IPS DF 6.9 (cell line): ENCODE measurements around the gene NBPF14.
"Not testable (repeated sequence)": the region's sequence is repeated elsewhere in the genome, so short reads cannot be mapped to it uniquely, and the experiment has no call there.

ENCODE experiments used
- DNase-seq: peaks from one replicate; pipeline ENCODE4 v3.0.0-alpha.2; 2013; ENCODE audit warnings: low read depth, low spot score
- H3K27ac ChIP-seq: one replicate; pipeline ENCODE4 v1.5.1; 2013; ENCODE audit warnings: low read length, control low read depth
- H3K27me3 ChIP-seq: 2 replicates; pipeline ENCODE4 v1.6.1; 2013; ENCODE audit warnings: mild to moderate bottlenecking, low read length; ENCODE audit not compliant: control insufficient read depth, insufficient read depth
- H3K36me3 ChIP-seq: 2 replicates; pipeline ENCODE4 v1.6.1; 2013; ENCODE audit warnings: low read length; ENCODE audit not compliant: control insufficient read depth, insufficient read depth
- H3K4me1 ChIP-seq: 2 replicates; pipeline ENCODE4 v1.6.1; 2013; ENCODE audit warnings: low read length; ENCODE audit not compliant: control insufficient read depth, insufficient read depth
- H3K4me3 ChIP-seq: 2 replicates; pipeline ENCODE4 v1.5.1; 2013; ENCODE audit warnings: mild to moderate bottlenecking, low read length
- H3K9me3 ChIP-seq: 2 replicates; pipeline ENCODE4 v1.6.1; 2013; ENCODE audit warnings: low read length, inconsistent platforms; ENCODE audit not compliant: control insufficient read depth, insufficient read depth
- WGBS: extraction: QIAGEN DNeasy Blood & Tissue Kit; methylation state at CpG from one replicate; pipeline ENCODE4 v1.1.7; 2013; ENCODE audit warnings: mixed read lengths, missing lambda C conversion rate; ENCODE audit not compliant: insufficient read length, insufficient coverage; 5-methylcytosine and 5-hydroxymethylcytosine counted together

NBPF14 gene

DNA sequence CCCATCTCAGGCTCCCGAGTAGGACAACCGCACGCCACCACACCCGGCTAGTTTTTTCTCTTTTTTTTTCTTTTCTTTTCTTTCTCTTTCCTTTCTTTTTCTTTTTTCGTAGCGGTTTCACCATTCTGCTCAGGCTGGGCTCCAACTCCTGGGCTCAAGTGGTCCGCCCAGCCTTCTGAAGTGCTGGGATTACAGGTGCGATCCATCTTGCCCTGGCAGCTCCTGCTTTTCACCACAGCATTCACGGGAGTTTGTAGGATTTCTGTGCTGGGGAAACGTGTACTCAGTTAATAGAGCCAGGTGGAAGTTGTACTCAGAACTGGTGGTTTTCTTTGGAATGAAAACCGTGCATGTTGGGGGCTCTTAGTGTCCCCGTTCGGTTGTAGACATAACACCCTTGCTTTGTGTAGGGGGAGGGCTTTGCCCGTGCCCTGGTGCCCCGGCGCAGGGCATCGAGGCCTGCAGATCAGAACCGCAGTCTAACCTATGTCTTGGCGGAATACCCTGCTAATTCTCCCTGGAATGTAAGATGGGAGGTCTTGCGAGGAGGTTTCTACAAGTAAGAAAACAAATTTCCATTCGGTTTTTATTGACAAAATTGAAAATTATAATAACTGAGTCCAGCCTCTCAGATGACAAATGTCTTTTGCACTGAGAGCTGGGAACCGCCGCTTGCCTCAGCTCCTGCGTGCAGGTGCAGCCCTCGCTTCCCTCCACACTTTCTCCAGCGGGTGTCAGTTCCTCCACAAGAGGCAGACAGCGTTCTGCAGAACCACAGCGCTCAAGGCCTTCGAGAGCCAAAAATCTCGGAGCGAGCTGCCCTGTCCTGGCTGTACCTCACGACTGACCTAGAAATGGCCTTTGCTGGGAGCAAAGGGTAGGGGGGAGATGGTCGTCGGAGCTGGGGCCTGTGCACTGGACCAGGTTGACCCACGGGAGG lies 72.3 kb downstream of the NBPF14 start:
- no CpG with 5 or more reads among the region's 35 CpGs for WGBS
- H3K27ac ChIP-seq, result not testable (repeated sequence)

GRCh38 chr1:148522561-148523204 lies 73.1 kb downstream of the NBPF14 start:
- H3K27ac ChIP-seq, H3K4me3 ChIP-seq, H3K27me3 ChIP-seq, H3K9me3 ChIP-seq, H3K36me3 ChIP-seq, H3K4me1 ChIP-seq: not testable (repeated sequence)
- WGBS, result no CpG with 5 or more reads among the region's 30 CpGs
- peak; percentile 95 for DNase-seq

More for the DNA sequence above, 72.3 kb downstream of the NBPF14 start:
- H3K9me3 ChIP-seq, H3K4me1 ChIP-seq, H3K4me3 ChIP-seq, DNase-seq, H3K36me3 ChIP-seq, H3K27me3 ChIP-seq: not testable (repeated sequence)

DNA sequence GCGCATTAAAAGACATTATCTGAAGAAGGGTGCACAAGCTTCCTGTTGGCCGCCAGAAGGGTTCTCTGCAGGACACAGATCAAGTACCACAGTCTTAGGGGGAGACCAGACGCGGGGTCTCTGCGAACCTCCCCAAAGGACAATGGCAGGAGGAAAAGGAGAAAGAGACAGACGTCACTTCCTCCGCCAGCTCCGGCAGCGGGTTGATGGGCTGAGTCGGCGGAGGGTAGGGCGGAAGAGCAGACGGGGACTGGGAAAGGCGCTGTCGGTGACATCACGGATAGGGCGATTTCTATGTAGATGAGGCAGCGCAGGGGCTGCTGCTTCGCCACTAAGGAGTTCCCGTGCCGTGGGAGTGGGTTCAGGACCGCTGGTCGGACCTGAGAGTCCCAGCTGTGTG lies 73.7 kb downstream of the NBPF14 start:
- DNase-seq, result peak; percentile 43
- not testable (repeated sequence) for H3K27ac ChIP-seq, H3K4me1 ChIP-seq, H3K9me3 ChIP-seq, H3K4me3 ChIP-seq, H3K36me3 ChIP-seq, H3K27me3 ChIP-seq
- no CpG with 5 or more reads among the region's 23 CpGs for WGBS

DNA sequence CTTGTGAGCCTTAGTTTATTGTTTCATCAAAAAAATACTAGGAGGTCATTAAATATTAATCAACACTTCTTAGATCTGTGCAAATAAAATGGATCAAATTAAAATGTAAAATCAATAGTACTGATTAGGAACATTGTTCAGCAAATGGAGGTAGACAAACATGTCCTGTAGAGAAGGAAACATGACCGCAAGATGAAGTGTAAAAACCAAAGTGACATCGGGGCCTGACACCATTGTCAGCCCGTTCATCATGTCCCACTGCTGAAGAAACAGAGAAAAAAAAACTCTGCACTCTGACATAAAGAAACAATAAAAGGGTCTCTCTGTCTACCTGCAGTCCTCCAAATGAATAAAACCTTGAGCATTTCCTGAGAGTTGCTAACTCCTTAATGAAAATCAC lies 81.5 kb downstream of the NBPF14 start:
- H3K27me3 ChIP-seq, H3K4me1 ChIP-seq, H3K4me3 ChIP-seq, H3K36me3 ChIP-seq, H3K27ac ChIP-seq, DNase-seq, H3K9me3 ChIP-seq: not testable (repeated sequence)
- no CpG with 5 or more reads among the region's 3 CpGs for WGBS

- H3K27me3 ChIP-seq, H3K36me3 ChIP-seq, H3K9me3 ChIP-seq, DNase-seq, H3K4me3 ChIP-seq, H3K27ac ChIP-seq, H3K4me1 ChIP-seq: not testable (repeated sequence)
- no CpG with 5 or more reads among the region's 9 CpGs for WGBS
Measured at GRCh38 chr1:148512571-148513184, 83.1 kb downstream of the NBPF14 start.

DNA sequence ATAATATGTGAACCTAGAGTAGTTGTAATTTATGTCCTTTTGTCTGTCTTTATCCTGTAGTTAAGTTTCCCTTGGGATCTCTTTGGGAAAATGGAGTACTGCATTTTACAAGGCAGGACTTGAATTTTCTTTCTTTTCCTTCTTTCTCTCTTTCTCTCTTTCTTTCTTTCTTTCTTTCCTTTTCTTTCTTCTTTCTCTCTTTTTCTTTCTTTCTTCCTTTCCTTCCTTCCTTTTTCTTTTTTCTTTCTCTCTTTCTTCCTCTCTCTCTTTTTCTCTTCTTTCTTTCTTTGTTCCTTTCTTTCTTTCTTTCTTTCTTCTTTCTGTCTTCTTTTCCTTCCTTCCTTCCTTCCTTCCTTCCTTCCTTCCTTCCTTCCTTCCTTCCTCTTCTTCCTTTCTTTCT lies 101.9 kb downstream of the NBPF14 start:
- not testable (repeated sequence) for H3K4me3 ChIP-seq

DNA sequence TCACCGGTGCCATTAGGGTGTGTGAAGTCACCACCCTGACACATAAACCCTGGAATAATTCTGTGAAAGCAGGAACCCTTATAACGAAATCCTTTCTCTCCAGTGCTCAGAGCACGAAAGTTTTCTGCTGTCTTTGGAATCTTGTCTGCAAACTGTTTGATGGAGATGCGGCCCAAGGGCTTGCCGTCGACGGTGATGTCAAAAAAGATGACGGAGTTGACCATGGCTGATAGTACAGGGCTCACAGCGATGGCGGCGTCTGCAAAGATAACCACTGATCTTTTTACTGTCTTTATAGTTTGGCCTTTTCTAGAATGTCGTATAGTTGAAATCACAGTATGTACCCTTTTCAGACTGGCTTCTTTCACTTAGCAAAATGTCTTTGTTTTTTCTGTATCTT lies 112.8 kb downstream of the NBPF14 start, which contains the start of gene PPIAL4G:
PPIAL4G (minus strand) TSS at position 274 of the 400 bp plus-strand sequence; CDS start at position 224, 50 bp downstream.
- WGBS, result no CpG with 5 or more reads among the region's 12 CpGs
- H3K27me3 ChIP-seq, H3K4me1 ChIP-seq, H3K36me3 ChIP-seq, H3K27ac ChIP-seq, H3K4me3 ChIP-seq, H3K9me3 ChIP-seq, DNase-seq: not testable (repeated sequence)

More for the DNA sequence above, 101.9 kb downstream of the NBPF14 start:
- H3K4me1 ChIP-seq, H3K9me3 ChIP-seq, H3K27me3 ChIP-seq, DNase-seq, H3K27ac ChIP-seq, H3K36me3 ChIP-seq: not testable (repeated sequence)
